HG02884 (cell line): ENCODE data around the gene NFKB1.
"Not testable (repeated sequence)": the region's sequence is repeated elsewhere in the genome, so short reads cannot be mapped to it uniquely, and the experiment has no call there.

Experiments
- ATAC-seq: cut with Tn5 transposase; IDR thresholded peaks from one replicate; pipeline ENCODE4 v1.9.1; 2021; ENCODE audit warnings: mild to moderate bottlenecking, moderate library complexity; ENCODE audit not compliant: unreplicated experiment

NFKB1 gene

DNA sequence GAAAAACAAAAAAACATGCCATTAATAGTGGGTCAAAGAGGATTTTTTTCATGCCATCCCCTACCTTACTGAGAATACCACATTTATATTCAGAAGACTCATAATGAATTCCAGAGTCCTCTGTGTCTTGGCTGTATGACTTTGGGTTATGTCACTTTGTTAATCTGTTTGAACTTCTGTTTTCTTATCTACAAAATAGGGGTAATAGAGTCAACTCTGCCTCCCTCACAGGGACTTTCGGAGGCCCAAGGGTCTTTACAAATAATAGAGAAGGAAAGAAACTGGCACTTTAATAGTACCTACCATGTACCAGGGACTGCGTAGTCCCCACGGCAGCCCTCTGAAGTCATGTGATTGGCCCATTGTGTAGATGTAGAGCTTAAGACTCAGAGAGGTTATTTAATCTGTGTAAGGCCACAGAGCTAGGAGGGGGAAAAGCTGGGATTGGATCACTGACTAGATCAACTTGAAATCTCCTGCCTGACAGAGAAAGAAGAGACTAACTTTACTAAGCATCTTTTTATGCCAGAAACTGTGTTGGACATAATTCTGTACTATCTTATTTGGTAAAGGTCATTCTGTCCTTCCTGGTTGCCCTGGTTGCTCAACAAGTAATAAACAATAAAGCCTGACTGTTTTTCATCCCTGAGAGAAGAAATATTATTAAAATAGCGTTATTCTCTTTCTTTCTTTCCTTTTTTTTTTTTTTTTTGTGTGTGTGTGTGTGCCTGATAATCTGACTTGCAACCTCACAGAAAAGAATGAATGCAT lies 59.6 kb downstream of the NFKB1 start:
- ATAC-seq, result no peak

GRCh38 chr4:102563000-102563399 lies 61.8 kb downstream of the NFKB1 start:
- ATAC-seq, result no peak

DNA sequence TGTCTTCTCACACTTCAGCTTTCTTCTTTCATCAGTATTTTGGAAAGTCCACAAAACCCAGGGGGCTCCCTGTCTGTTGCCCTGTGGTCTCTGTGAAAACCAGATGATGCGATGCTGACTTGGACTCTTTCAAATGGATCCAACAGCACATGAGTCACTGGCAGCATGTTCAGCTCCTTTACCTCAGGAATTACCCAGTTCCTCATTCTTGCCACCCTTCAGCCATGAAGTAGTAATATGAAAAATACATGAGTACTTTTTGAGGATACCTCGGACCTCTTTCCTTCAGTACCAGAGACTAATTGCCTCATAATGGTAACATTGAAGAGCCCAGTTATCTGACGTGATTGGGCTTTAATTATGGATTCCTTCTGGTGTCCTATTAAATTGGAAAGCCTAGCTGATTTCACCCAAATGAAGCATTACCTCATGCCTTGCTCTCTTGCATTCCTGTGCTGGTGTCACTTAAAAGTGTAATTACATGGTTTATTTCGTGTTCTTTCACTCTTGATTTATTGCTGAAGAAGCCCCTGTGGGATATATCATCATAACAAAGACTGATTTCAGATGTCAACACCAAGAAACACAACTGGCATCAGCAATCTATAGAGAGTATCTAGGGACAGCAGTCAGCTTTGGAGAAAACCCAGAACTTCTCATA lies 63.4 kb downstream of the NFKB1 start:
- peak; percentile 76 for ATAC-seq

- ATAC-seq, result no peak
Observed at GRCh38 chr4:102565696-102566095, 64.5 kb downstream of the NFKB1 start.

GRCh38 chr4:102566426-102566825 lies 65.3 kb downstream of the NFKB1 start:
- no peak for ATAC-seq

DNA sequence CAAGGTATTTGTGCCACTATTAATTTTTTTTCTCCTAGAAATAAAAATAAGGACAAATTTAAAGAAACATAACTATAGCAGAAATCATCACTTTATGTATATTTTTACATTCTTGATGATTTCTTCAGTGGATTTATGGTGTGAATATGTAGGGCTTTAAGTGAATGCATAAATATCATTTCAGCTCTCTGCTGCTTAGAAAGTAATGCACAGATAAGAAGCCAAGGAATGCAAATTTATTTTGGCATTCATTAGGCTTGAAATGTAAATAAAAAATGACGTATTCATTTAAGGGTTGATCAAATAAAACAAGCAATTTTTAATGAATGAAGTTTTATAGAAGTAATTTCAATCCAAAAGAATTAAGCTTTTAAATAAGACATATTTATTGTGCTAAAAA lies 66.3 kb downstream of the NFKB1 start:
- ATAC-seq, result no peak

DNA sequence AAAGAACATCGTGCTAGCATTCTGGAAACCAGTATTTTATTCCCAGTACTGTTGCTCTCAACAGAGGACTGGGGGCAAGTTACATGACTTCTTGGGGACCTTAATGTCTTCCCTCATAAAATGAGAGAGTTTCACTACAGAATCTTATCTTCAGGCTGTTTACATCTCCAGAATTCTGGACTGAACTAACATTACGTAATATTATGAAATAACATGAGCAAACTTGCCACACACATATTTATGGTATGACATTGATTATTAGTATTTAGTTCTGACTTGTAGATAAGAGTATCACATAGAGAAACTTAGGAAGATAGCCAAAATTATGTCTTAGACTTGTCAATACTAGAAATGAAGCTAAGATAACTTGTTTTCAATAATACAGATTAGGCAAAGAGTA lies 68.0 kb downstream of the NFKB1 start:
- no peak for ATAC-seq

DNA sequence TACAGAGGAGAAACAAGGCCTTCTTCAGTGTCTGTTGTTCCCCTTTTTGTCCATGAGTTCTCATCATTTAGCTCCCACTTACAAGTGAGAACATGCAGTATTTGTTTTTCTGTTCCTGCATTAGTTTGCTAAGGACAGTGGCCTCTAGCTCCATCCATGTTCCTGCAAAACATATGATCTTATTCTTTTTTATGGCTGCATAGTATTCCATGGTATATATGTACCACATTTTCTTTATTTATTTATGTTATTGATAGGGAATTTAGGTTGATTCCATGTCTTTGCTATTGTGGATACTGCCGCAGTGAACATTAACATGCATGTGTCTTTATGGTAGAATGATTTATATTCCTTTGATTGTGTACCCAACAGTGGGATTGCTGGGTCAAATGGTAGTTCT lies 69.1 kb downstream of the NFKB1 start:
- not testable (repeated sequence) for ATAC-seq

DNA sequence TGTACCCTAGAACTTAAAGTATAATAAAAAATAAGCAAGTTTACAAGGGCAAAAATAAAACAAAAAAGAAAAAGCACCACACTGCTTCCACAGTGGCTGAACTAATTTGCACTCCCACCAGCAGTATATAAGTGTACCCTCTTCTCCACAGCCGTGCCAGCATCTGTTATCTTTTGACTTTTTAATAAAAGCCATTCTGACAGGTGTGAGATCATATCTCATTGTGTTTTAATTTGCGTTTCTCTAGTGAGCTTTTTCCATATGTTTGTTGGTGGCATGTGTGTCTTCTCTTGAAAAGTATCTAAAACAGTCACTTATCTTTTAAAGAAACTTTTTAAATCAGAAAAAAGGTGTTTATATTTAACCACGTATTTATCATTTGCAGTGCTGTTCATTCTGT lies 71.3 kb downstream of the NFKB1 start:
- no peak for ATAC-seq

DNA sequence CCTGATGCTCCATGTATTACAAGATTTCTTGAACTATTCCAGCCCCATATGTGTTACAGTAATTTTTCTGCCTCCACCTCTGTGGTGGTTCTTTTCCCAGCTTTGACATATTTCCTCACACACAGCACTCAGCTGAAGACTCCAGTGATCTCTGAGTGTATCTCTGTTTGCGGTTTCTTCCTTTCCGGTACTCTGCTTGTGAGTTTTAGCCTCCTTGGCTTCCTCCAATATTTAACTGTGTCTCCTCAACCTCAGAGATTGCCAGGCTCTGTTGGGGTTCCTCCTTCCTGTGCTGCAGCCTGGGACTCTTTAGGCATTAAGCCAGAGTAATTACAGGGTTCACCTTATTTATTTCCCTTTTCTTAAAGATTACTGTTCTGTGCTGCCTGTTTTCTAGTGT lies 73.2 kb downstream of the NFKB1 start:
- ATAC-seq, result no peak

DNA sequence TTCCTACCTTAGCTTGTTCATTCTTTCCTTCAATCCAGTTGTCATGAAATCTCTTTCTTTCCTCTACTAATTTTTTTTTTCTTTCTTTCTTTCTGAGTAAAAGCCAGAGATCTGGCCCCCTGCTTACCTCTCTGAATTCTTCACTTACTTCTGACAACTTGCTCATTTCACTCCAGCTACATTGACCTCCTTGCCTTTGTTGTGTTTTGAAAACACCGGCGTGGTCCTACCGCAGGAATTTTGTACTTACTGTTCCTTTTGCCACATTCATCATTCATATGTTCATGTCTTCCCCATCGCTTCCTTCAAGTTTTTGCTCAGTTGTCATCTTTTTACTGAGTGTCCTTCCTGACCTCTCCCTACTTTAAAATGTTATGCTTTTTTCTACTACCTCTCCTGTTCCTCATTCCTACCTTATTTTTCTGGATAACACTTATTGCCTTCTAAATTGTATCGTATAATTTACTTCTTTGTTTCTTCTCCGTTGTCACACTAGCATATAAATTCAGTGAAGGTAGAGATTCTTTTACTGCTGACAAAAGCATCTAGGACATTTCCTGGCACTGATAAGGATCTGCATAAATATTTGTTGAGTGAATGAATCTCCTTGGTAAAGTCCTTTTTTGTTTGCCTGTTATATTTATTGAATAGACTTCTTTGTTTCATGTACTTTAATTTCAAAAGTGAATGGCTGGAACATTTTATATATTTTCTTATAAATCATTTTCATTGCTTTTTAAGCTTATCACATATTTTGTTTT lies 74.4 kb downstream of the NFKB1 start:
- no peak for ATAC-seq

DNA sequence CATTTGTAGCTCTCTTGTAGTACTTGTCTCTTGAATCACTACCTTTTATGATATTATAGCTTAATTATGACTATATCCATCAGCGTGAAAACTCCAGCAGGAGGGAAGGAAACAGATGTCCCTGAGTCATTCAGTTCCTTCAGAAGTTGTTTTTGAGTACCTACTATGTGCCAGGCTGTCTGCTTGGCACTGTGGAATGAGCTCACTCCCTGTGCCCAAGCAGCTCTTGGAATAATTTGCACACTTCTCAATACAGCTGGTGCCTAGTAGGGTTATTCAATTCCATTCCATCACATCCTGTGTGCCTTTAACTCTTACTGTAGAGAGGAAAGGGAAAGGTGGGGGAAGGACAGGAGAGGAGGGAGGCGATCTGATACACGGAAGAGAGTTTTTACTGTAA lies 77.1 kb downstream of the NFKB1 start:
- ATAC-seq, result no peak

- no peak for ATAC-seq
Observed at GRCh38 chr4:102578819-102579218, 77.7 kb downstream of the NFKB1 start.

DNA sequence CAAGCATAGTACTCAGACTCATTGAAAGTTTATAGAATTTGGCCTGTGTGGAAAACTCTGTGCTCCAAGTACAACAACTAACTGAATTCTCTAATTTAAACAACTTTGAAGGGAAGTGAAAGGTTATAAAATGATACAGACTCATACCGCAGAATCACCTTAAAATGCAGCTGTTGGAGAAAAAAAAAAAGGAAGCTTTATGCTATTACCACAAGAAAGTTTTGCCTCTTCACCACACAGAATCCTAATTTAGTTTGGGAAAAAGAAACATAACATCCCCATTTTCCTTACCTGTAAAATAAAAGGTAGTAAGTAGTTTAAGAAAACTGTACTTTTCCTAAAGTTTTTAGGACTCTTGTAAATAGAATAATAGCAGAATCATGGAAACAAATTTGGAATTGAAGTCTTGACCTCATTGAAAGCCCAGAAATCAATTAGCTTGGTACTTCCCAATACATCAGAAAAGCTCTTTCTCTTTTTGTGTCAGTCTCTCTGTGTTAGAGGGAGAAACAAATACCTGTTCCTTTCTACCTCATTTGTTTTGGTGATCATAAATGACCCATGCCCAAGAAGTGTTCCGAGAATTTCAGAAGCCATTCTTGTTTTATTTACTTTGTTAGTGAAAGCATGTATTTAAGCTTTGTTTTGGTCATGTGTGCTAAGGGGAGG lies 78.8 kb downstream of the NFKB1 start:
- ATAC-seq, result no peak

GRCh38 chr4:102580463-102580842 lies 79.3 kb downstream of the NFKB1 start:
- ATAC-seq, result no peak

GRCh38 chr4:102584091-102584490 lies 82.9 kb downstream of the NFKB1 start:
- no peak for ATAC-seq

DNA sequence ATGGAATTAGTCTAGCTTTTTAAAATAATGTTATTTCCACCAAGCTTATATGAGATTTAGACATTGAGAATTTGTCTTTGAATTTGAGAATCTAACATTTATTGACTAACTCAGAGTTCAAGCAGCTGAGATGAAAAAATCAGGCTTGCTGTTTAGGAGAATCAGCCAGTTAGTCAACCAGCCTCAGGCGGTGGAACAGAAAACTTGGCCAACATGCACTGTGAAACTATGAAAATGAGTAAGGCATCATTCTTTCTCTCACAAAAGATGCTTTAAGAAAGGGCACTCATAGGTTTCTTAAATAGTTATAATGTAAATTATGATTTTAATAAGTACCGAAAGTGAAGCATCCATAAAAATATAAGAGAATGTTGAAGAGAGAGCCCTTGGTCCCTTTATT lies 84.2 kb downstream of the NFKB1 start:
- ATAC-seq, result peak; percentile 34

- peak; percentile 59 for ATAC-seq
Observed at GRCh38 chr4:102586002-102586643, 85.0 kb downstream of the NFKB1 start.

DNA sequence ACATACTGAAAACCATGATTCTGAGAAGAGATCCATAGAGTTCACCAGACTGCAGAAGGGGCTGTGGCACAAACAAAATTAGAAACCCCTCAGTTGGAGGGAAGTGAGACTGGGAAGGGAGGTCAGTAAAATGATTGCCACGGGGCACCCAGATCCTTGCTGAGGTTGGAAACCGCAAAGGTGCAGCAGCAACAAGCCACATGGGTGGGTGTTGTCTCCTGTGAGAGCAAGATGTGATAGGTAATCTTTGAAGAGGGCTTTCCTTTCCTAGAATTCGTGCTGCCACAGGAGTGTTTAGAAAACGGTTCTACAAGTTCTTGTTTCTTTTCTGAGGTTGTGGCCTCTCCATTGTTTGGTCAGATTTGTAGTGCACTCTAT lies 85.5 kb downstream of the NFKB1 start:
- ATAC-seq, result peak; percentile 31

DNA sequence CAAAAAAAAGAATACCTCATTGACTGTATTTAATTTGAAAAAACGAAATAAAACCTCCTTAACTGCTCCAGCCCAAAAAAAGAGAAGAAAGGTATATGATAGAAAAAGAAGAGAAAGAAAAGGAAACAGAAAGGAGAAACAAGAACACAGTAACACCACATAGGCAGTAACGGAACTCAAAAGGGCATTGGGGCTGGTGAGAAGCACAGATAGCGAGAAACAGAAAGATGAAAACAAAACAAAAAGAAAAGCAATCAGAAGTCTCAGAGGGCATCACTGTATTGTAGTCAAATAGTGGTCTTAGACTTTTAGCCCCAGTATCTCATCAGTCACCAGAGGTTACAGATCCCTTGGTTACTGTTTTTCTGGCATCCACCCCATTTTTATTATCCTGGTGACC lies 88.6 kb downstream of the NFKB1 start:
- no peak for ATAC-seq

DNA sequence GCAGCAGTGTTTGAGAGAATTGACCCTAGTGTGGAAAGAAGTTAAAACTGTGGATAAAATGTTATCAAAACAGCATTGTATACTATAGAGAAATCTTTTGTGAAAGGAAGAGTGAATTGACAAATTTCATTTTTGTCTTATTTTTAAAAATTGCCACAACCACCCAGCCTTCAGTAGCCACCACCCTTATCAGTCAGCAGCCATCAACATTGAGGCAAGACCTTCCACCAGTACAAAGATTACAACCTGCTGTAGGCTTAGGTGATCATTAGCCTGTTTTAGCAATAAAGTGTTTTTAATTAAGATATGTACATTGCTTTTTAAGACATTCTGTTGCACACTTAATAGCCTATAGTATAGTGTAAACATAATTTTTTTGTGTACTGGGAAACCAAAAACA lies 91.1 kb downstream of the NFKB1 start:
- ATAC-seq, result no peak
